ENCODE results near the gene WDFY4.

WDFY4 gene

DNA sequence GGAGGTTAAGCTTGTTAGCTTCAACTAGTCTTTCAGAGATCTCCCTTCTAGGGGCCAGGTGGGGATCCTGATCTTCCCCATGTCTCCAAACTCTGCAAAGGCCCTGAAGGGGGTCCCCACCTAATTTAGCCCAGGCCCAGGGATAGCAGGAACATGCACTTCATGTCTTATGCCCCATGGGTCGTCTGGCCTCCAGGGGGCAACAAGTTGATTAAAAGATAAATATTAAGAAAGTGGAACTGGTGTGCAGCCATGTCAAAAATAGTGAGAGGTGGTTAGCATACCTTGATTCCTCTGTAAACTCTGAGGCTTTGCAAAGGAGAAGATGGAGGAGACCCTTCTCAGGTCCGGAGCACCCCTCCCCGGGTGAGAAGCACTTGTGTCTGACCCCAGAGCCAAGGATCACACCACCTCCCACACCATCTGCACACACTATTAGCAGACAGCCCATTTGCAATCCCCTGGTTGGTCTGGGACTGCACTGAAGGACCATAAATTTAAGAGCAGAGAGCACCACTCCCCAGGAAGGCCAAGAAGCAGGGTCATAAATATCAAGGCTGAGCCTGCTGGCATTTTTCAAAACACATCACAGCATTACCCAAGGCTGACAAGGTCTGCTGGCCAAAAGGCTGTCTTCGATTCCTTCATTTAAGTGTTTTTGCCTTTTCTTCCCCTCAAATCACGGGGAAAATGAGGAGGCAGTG is 299.1 kb downstream of the WDFY4 start:
- no peak overlapping the region for H2BK15ac ChIP-seq (replicated peaks; ENCODE audit: low read depth)
- no peak overlapping the region for H3K18ac ChIP-seq (ENCODE audit: low read length)
- no peak overlapping the region for H3K9ac ChIP-seq (ENCODE audit: low read length)
- H3K4me3 ChIP-seq (ENCODE audit: low read length), result no peak overlapping the region
- H3K56ac ChIP-seq (ENCODE audit: low read length), result no peak overlapping the region
- no CpG with 5 or more reads among the region's 5 CpGs for WGBS (ENCODE audit: extremely low coverage, insufficient coverage, low lambda C conversion rate)
- H2AK5ac ChIP-seq (ENCODE audit: low read length), result no peak overlapping the region
- no peaks in the 10 kb centered on the region for H3K27me3 ChIP-seq (ENCODE audit: insufficient read depth, low read length, poor library complexity)
- DNase-seq, result no peak
- no peak overlapping the region for H3K4ac ChIP-seq (ENCODE audit: low read depth, low read length)
- no peak overlapping the region for H2BK120ac ChIP-seq (ENCODE audit: low read depth, low read length)
- no peak overlapping the region for H4K5ac ChIP-seq (ENCODE audit: low read length)
- no peak overlapping the region for H3K23ac ChIP-seq (ENCODE audit: low read length)
- H4K8ac ChIP-seq (ENCODE audit: low read depth, low read length), result no peak overlapping the region
- H3K4me1 ChIP-seq (ENCODE audit: control insufficient read depth, low read depth, low read length), result no peaks in the 10 kb centered on the region
- H3K36me3 ChIP-seq (ENCODE audit: control insufficient read depth, insufficient read depth, low read length), result no peaks in the 10 kb centered on the region
- H3K4me2 ChIP-seq (ENCODE audit: low read length), result no peak overlapping the region
- no peaks in the 10 kb centered on the region for H3K79me1 ChIP-seq (ENCODE audit: low read length)
- no peak overlapping the region for H2BK5ac ChIP-seq (ENCODE audit: low read length)
- no peak overlapping the region for H3K27ac ChIP-seq (ENCODE audit: low read depth, low read length)
- no peaks in the 10 kb centered on the region for H3K79me2 ChIP-seq (ENCODE audit: control insufficient read depth, insufficient read depth, low read length)

- Histone ChIP-seq H3K18ac (ENCODE audit: low read length) (no peak overlapping the region), H3K9ac (ENCODE audit: low read length) (no peak overlapping the region), H2BK5ac (ENCODE audit: low read length) (no peak overlapping the region), H4K5ac (ENCODE audit: low read length) (no peak overlapping the region), H2BK120ac (ENCODE audit: low read depth, low read length) (no peak overlapping the region), H3K4me1 (ENCODE audit: control insufficient read depth, low read depth, low read length) (no peaks in the 10 kb centered on the region), H3K79me1 (ENCODE audit: low read length) (no peaks in the 10 kb centered on the region), H3K36me3 (ENCODE audit: control insufficient read depth, insufficient read depth, low read length) (no peaks in the 10 kb centered on the region), H3K56ac (ENCODE audit: low read length) (no peak overlapping the region), H3K4ac (ENCODE audit: low read depth, low read length) (no peak overlapping the region), H3K4me2 (ENCODE audit: low read length) (no peak overlapping the region), H2AK5ac (ENCODE audit: low read length) (no peak overlapping the region), H3K23ac (ENCODE audit: low read length) (no peak overlapping the region), H3K79me2 (ENCODE audit: control insufficient read depth, insufficient read depth, low read length) (no peaks in the 10 kb centered on the region), H3K27me3 (ENCODE audit: insufficient read depth, low read length, poor library complexity) (no peaks in the 10 kb centered on the region), H2BK15ac (replicated peaks; ENCODE audit: low read depth) (no peak overlapping the region), H3K4me3 (ENCODE audit: low read length) (no peak overlapping the region), H4K8ac (ENCODE audit: low read depth, low read length) (no peak overlapping the region), H3K27ac (ENCODE audit: low read depth, low read length) (no peak overlapping the region)
- no peak for DNase-seq
- no CpG with 5 or more reads among the region's 7 CpGs for WGBS (ENCODE audit: extremely low coverage, insufficient coverage, low lambda C conversion rate)
These were observed 301.0 kb downstream of the WDFY4 start for GRCh38 chr10:48985621-48986158.

GRCh38 chr10:48990226-48990625 is 305.6 kb downstream of the WDFY4 start:
- no peaks in the 10 kb centered on the region for H3K79me1 ChIP-seq (ENCODE audit: low read length)
- no peak overlapping the region for H3K23ac ChIP-seq (ENCODE audit: low read length)
- no peak overlapping the region for H3K4me3 ChIP-seq (ENCODE audit: low read length)
- no peak overlapping the region for H2BK5ac ChIP-seq (ENCODE audit: low read length)
- no peak overlapping the region for H2AK5ac ChIP-seq (ENCODE audit: low read length)
- no peak overlapping the region for H3K56ac ChIP-seq (ENCODE audit: low read length)
- no peak overlapping the region for H2BK120ac ChIP-seq (ENCODE audit: low read depth, low read length)
- no peak overlapping the region for H3K18ac ChIP-seq (ENCODE audit: low read length)
- H3K79me2 ChIP-seq (ENCODE audit: control insufficient read depth, insufficient read depth, low read length), result no peaks in the 10 kb centered on the region
- no peaks in the 10 kb centered on the region for H3K36me3 ChIP-seq (ENCODE audit: control insufficient read depth, insufficient read depth, low read length)
- no peak overlapping the region for H4K8ac ChIP-seq (ENCODE audit: low read depth, low read length)
- H3K4ac ChIP-seq (ENCODE audit: low read depth, low read length), result no peak overlapping the region
- no peak overlapping the region for H4K5ac ChIP-seq (ENCODE audit: low read length)
- DNase-seq, result no peak
- no peak overlapping the region for H3K27ac ChIP-seq (ENCODE audit: low read depth, low read length)
- H3K4me1 ChIP-seq (ENCODE audit: control insufficient read depth, low read depth, low read length), result no peaks in the 10 kb centered on the region
- no peak overlapping the region for H2BK15ac ChIP-seq (replicated peaks; ENCODE audit: low read depth)
- H3K9ac ChIP-seq (ENCODE audit: low read length), result no peak overlapping the region
- H3K4me2 ChIP-seq (ENCODE audit: low read length), result no peak overlapping the region
- no CpG with 5 or more reads among the region's 1 CpG for WGBS (ENCODE audit: extremely low coverage, insufficient coverage, low lambda C conversion rate)
- H3K27me3 ChIP-seq (ENCODE audit: insufficient read depth, low read length, poor library complexity), result no peaks in the 10 kb centered on the region

GRCh38 chr10:48993627-48994026 is 309.0 kb downstream of the WDFY4 start:
- Histone ChIP-seq H2AK5ac (ENCODE audit: low read length) (no peak overlapping the region), H3K27me3 (ENCODE audit: insufficient read depth, low read length, poor library complexity) (no peaks in the 10 kb centered on the region), H3K4me2 (ENCODE audit: low read length) (no peak overlapping the region), H3K4me1 (ENCODE audit: control insufficient read depth, low read depth, low read length) (no peaks in the 10 kb centered on the region), H3K4ac (ENCODE audit: low read depth, low read length) (no peak overlapping the region), H3K4me3 (ENCODE audit: low read length) (no peak overlapping the region), H3K79me1 (ENCODE audit: low read length) (no peaks in the 10 kb centered on the region), H2BK120ac (ENCODE audit: low read depth, low read length) (no peak overlapping the region), H2BK15ac (replicated peaks; ENCODE audit: low read depth) (no peak overlapping the region), H2BK5ac (ENCODE audit: low read length) (no peak overlapping the region), H3K36me3 (ENCODE audit: control insufficient read depth, insufficient read depth, low read length) (no peaks in the 10 kb centered on the region), H3K18ac (ENCODE audit: low read length) (no peak overlapping the region), H4K5ac (ENCODE audit: low read length) (no peak overlapping the region), H3K27ac (ENCODE audit: low read depth, low read length) (no peak overlapping the region), H4K8ac (ENCODE audit: low read depth, low read length) (no peak overlapping the region), H3K79me2 (ENCODE audit: control insufficient read depth, insufficient read depth, low read length) (no peaks in the 10 kb centered on the region), H3K23ac (ENCODE audit: low read length) (no peak overlapping the region), H3K56ac (ENCODE audit: low read length) (no peak overlapping the region), H3K9ac (ENCODE audit: low read length) (no peak overlapping the region)
- DNase-seq, result no peak
- no CpG with 5 or more reads among the region's 5 CpGs for WGBS (ENCODE audit: extremely low coverage, insufficient coverage, low lambda C conversion rate)

- no peak overlapping the region for H3K23ac ChIP-seq (ENCODE audit: low read length)
- no peaks in the 10 kb centered on the region for H3K27me3 ChIP-seq (ENCODE audit: insufficient read depth, low read length, poor library complexity)
- H3K4me3 ChIP-seq (ENCODE audit: low read length), result no peak overlapping the region
- H3K18ac ChIP-seq (ENCODE audit: low read length), result no peak overlapping the region
- no peak overlapping the region for H4K8ac ChIP-seq (ENCODE audit: low read depth, low read length)
- no peak overlapping the region for H3K4ac ChIP-seq (ENCODE audit: low read depth, low read length)
- H2BK5ac ChIP-seq (ENCODE audit: low read length), result no peak overlapping the region
- no peak overlapping the region for H3K9ac ChIP-seq (ENCODE audit: low read length)
- H2AK5ac ChIP-seq (ENCODE audit: low read length), result no peak overlapping the region
- H3K79me1 ChIP-seq (ENCODE audit: low read length), result no peaks in the 10 kb centered on the region
- DNase-seq, result no peak
- H3K27ac ChIP-seq (ENCODE audit: low read depth, low read length), result no peak overlapping the region
- H4K5ac ChIP-seq (ENCODE audit: low read length), result no peak overlapping the region
- H3K56ac ChIP-seq (ENCODE audit: low read length), result no peak overlapping the region
- no peaks in the 10 kb centered on the region for H3K79me2 ChIP-seq (ENCODE audit: control insufficient read depth, insufficient read depth, low read length)
- no peak overlapping the region for H2BK120ac ChIP-seq (ENCODE audit: low read depth, low read length)
- no CpG with 5 or more reads among the region's 3 CpGs for WGBS (ENCODE audit: extremely low coverage, insufficient coverage, low lambda C conversion rate)
- H3K4me1 ChIP-seq (ENCODE audit: control insufficient read depth, low read depth, low read length), result no peaks in the 10 kb centered on the region
- no peak overlapping the region for H3K4me2 ChIP-seq (ENCODE audit: low read length)
- no peaks in the 10 kb centered on the region for H3K36me3 ChIP-seq (ENCODE audit: control insufficient read depth, insufficient read depth, low read length)
- H2BK15ac ChIP-seq (replicated peaks; ENCODE audit: low read depth), result no peak overlapping the region
These were observed 311.7 kb downstream of the WDFY4 start for GRCh38 chr10:48996329-48996728.

- Histone ChIP-seq H3K9ac (ENCODE audit: low read length) (no peak overlapping the region), H2BK5ac (ENCODE audit: low read length) (no peak overlapping the region), H4K8ac (ENCODE audit: low read depth, low read length) (no peak overlapping the region), H3K18ac (ENCODE audit: low read length) (no peak overlapping the region), H2BK120ac (ENCODE audit: low read depth, low read length) (no peak overlapping the region), H3K27me3 (ENCODE audit: insufficient read depth, low read length, poor library complexity) (no peaks in the 10 kb centered on the region), H3K4ac (ENCODE audit: low read depth, low read length) (no peak overlapping the region), H3K36me3 (ENCODE audit: control insufficient read depth, insufficient read depth, low read length) (no peaks in the 10 kb centered on the region), H3K23ac (ENCODE audit: low read length) (no peak overlapping the region), H3K4me1 (ENCODE audit: control insufficient read depth, low read depth, low read length) (peaks cover 3% of the 10 kb centered on the region), H3K27ac (ENCODE audit: low read depth, low read length) (no peak overlapping the region), H3K79me1 (ENCODE audit: low read length) (no peaks in the 10 kb centered on the region), H2AK5ac (ENCODE audit: low read length) (no peak overlapping the region), H3K79me2 (ENCODE audit: control insufficient read depth, insufficient read depth, low read length) (no peaks in the 10 kb centered on the region), H2BK15ac (replicated peaks; ENCODE audit: low read depth) (no peak overlapping the region), H3K4me2 (ENCODE audit: low read length) (no peak overlapping the region), H3K56ac (ENCODE audit: low read length) (no peak overlapping the region), H3K4me3 (ENCODE audit: low read length) (no peak overlapping the region), H4K5ac (ENCODE audit: low read length) (no peak overlapping the region)
- no peak for DNase-seq
- WGBS (ENCODE audit: extremely low coverage, insufficient coverage, low lambda C conversion rate), result no CpG with 5 or more reads among the region's 2 CpGs
These were observed 314.7 kb downstream of the WDFY4 start for GRCh38 chr10:48999346-48999745.

Data from mesendoderm (in vitro differentiated cells).